Keratinocyte (primary cell): ENCODE results near the gene IGSF8. TPM values are rescaled to one million over a fixed set of nuclear protein-coding genes. Genes with fewer than 3 reads are reported as not detected.

Experiments used
- DNase-seq: peaks from one replicate; pipeline ENCODE4 v3.0.0-alpha.2; 2011; ENCODE audit warnings: low read depth, missing footprints, low spot score
- FAIRE-seq: peaks from 2 replicates; lab custom pipeline; 2011; peaks lifted over from hg19 to GRCh38; lab: Jason Lieb, UNC
- H2AFZ ChIP-seq: 2 replicates; pipeline ENCODE4 v1.6.0; 2012; ENCODE audit warnings: low read length, control low read depth, inconsistent platforms; ENCODE audit not compliant: control insufficient read depth
- H3K27ac ChIP-seq: 2 replicates; pipeline ENCODE4 v1.5.1; 2011; ENCODE audit warnings: low read length; ENCODE audit not compliant: control insufficient read depth, insufficient read depth
- H3K27me3 ChIP-seq: 3 replicates; pipeline ENCODE4 v1.6.0; 2011; ENCODE audit warnings: low read length; ENCODE audit not compliant: control insufficient read depth, insufficient read depth; ENCODE audit errors: extremely low read depth
- H3K36me3 ChIP-seq, 2 experiments: 2 replicates in 1 of 2; 3 replicates in 1 of 2; pipeline ENCODE4 v1.5.1; 2011; ENCODE audit warnings: low read length in 2 of 2, mild to moderate bottlenecking in 1 of 2; ENCODE audit not compliant: control insufficient read depth in 2 of 2, insufficient read depth in 2 of 2; ENCODE audit errors: extremely low read depth in 1 of 2
- H3K4me1 ChIP-seq: 3 replicates; pipeline ENCODE4 v1.5.1; 2011; ENCODE audit warnings: low read length; ENCODE audit not compliant: control insufficient read depth, insufficient read depth; ENCODE audit errors: extremely low read depth
- H3K4me2 ChIP-seq: 3 replicates; pipeline ENCODE4 v1.6.0; 2011; ENCODE audit warnings: low read depth, low read length; ENCODE audit not compliant: control insufficient read depth, insufficient read depth; ENCODE audit errors: extremely low read depth
- H3K4me3 ChIP-seq, 3 experiments: fragments of 200-600 bp in 1 of 3; sonication (generic) in 1 of 3; 2 replicates in 2 of 3; 3 replicates in 1 of 3; pipeline ENCODE4 v1.5.1; 2011 to 2016; ENCODE audit warnings: low read length in 3 of 3, mild to moderate bottlenecking in 3 of 3, control low read depth in 2 of 3, inconsistent platforms in 1 of 3, low read depth in 1 of 3, mixed read lengths in 1 of 3, mixed run types in 1 of 3, moderate library complexity in 1 of 3; ENCODE audit not compliant: control insufficient read depth in 2 of 3, insufficient read depth in 2 of 3; ENCODE audit errors: extremely low read depth in 1 of 3
- H3K79me2 ChIP-seq: 2 replicates; pipeline ENCODE4 v1.6.0; 2012; ENCODE audit warnings: low read length; ENCODE audit not compliant: control insufficient read depth, insufficient read depth
- H3K9ac ChIP-seq: 3 replicates; pipeline ENCODE4 v1.6.0; 2011; ENCODE audit warnings: low read length; ENCODE audit not compliant: control insufficient read depth, insufficient read depth; ENCODE audit errors: extremely low read depth
- H3K9me1 ChIP-seq: 3 replicates; pipeline ENCODE4 v1.6.0; 2011; ENCODE audit warnings: low read length; ENCODE audit not compliant: control insufficient read depth, insufficient read depth; ENCODE audit errors: extremely low read depth
- H3K9me3 ChIP-seq: 2 replicates; pipeline ENCODE4 v1.5.1; 2012; ENCODE audit warnings: low read depth, low read length; ENCODE audit not compliant: control insufficient read depth
- H4K20me1 ChIP-seq: 3 replicates; pipeline ENCODE4 v1.6.0; 2011; ENCODE audit warnings: low read length; ENCODE audit not compliant: control insufficient read depth, insufficient read depth; ENCODE audit errors: extremely low read depth
- CTCF ChIP-seq, 3 experiments: IDR thresholded peaks in 1 of 3; conservative IDR thresholded peaks in 1 of 3; optimal IDR thresholded peaks in 1 of 3; 2 replicates in 2 of 3; 3 replicates in 1 of 3; pipeline versions ENCODE3 to v1.5.1; 2011; ENCODE audit warnings: low read length in 3 of 3, mild to moderate bottlenecking in 3 of 3, moderate library complexity in 2 of 3, control low read depth in 1 of 3, inconsistent platforms in 1 of 3; ENCODE audit not compliant: insufficient read depth in 2 of 3; ENCODE audit errors: extremely low read depth in 1 of 3
- EZH2 ChIP-seq: IDR thresholded peaks from one replicate; pipeline ENCODE4 v1.6.1; 2012; ENCODE audit warnings: inconsistent platforms, mild to moderate bottlenecking, low read length, moderate library complexity
- dilution Hi-C: fragments of 300-500 bp; cut with MboI; formaldehyde crosslinking; loops from one replicate; pipeline ENCODE4 v1.7.0; 2020; ENCODE audit warnings: low sequenced_read_pairs; ENCODE audit not compliant: extremely low pct_ligation_motif_present
- polyA plus RNA-seq, 5 experiments: library from polyadenylated mRNA; depleted of rRNA in 3 of 5; stranded (reverse) in 3 of 5; stranded (forward) in 1 of 5; unstranded in 1 of 5; fragments of >200 nt; gene quantifications; 1 replicate in 1 of 5; 2 replicates in 3 of 5; 3 replicates in 1 of 5; pipeline versions ENCODE4 v1.2.1 to v1.2.3, GENCODE V29; 2011 to 2012; ENCODE audit warnings: missing spikeins in 2 of 5, low read depth in 1 of 5, low replicate concordance in 1 of 5

Gene IGSF8
- polyA plus RNA-seq, 1 donor (not counting 4 experiments of a cell fraction or from before 2014, with no cell fraction given): 16.5 TPM

DNA sequence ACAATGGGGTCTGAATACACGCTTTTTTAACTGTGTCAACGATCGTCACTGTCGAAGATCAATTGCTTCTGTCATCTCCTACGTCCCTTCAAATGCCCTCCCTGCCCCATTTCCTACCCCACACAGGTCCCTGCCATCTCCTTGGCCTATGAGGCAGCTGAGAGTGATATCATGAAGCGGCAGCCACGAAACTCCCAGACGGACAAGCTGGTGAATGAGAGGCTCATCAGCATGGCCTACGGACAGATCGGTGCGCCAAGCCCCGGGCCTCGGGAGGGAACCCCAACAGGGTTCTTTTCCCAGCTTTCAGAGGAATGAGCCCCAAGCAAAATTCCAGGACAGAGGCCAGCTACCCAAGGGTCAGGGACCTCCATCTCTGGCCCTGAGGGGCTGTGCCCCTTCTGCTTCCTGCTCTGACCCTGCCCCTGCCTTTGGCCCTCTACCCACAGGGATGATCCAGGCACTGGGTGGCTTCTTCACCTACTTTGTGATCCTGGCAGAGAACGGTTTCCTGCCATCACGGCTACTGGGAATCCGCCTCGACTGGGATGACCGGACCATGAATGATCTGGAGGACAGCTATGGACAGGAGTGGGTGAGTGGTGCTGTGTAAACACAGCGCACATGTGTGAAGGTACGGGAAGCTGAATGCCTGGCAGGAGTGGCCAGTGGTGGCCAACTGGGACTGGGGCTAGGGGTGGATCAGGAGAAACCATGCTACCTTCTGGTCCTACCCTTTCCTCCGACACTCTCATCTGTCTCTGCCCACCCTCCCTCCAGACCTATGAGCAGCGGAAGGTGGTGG is 37.9 kb upstream of the IGSF8 start:
- TF ChIP-seq EZH2 (no peak), CTCF (optimal IDR thresholded peaks at IDR 0.05 in 1 of 3, IDR thresholded peaks at IDR 0.05 in 1 of 3, conservative IDR thresholded peaks at IDR 0.05 in 1 of 3; ENCODE audit: extremely low read depth in 1 of 3, insufficient read depth in 2 of 3, low read length in 3 of 3) (no peak)
- Histone ChIP-seq H3K27ac (no peak overlapping the region), H3K27me3 (peaks cover 10% of the 10 kb centered on the region), H3K4me3 (no peak overlapping the region), H3K4me1 (no peaks in the 10 kb centered on the region), H2AFZ (no peak overlapping the region), H3K9ac (no peak overlapping the region), H3K4me2 (no peak overlapping the region), H4K20me1 (no peaks in the 10 kb centered on the region), H3K79me2 (no peaks in the 10 kb centered on the region), H3K36me3 (no peaks in the 10 kb centered on the region), H3K9me3 (no peaks in the 10 kb centered on the region), H3K9me1 (no peaks in the 10 kb centered on the region)
- dilution Hi-C loops: no loop called here
- no peak for FAIRE-seq
- DNase-seq: no peak

DNA sequence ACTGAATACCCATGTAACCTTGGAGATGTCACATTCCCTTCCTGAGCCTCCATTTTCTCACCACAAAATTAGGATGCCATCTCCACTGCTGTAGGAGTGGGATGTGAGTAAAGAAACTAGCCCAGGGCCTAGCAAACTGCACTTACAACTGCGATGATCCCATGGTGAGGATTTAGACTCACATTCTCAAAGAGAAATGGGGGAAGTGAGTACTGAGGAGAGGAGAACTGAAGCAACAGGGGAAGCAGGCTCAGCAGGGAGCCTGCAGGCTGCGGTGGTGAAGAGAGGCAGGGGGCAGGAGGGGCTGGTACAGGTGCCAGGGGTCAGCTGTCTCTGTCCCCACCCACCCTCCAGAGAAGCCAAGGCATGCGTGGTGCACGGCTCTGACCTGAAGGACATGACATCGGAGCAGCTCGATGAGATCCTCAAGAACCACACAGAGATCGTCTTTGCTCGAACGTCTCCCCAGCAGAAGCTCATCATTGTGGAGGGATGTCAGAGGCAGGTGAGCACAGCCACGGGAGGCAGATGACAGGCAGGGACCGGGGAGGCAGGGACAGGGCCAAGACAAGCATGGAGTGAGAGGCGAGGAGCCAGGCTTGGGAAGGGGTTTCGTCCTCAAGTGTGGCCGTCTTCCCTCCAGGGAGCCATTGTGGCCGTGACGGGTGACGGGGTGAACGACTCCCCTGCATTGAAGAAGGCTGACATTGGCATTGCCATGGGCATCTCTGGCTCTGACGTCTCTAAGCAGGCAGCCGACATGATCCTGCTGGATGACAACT is 36.6 kb upstream of the IGSF8 start:
- no peaks in the 10 kb centered on the region for H3K4me1 ChIP-seq
- H3K36me3 ChIP-seq: no peaks in the 10 kb centered on the region
- no peaks in the 10 kb centered on the region for H4K20me1 ChIP-seq
- TF ChIP-seq EZH2 (no peak), CTCF (optimal IDR thresholded peaks at IDR 0.05 in 1 of 3, IDR thresholded peaks at IDR 0.05 in 1 of 3, conservative IDR thresholded peaks at IDR 0.05 in 1 of 3; ENCODE audit: extremely low read depth in 1 of 3, insufficient read depth in 2 of 3, low read length in 3 of 3) (no peak)
- no peaks in the 10 kb centered on the region for H3K9me3 ChIP-seq
- no peak overlapping the region for H3K9ac ChIP-seq
- no peaks in the 10 kb centered on the region for H3K9me1 ChIP-seq
- no peak overlapping the region for H3K4me2 ChIP-seq
- H3K4me3 ChIP-seq: no peak overlapping the region
- H3K27ac ChIP-seq: no peak overlapping the region
- peaks cover 12% of the 10 kb centered on the region for H3K27me3 ChIP-seq
- H3K79me2 ChIP-seq: no peaks in the 10 kb centered on the region
- DNase-seq (no peak), FAIRE-seq (no peak)
- H2AFZ ChIP-seq: no peak overlapping the region
- dilution Hi-C loops: no loop called here
